Lower leg skin (tissue), 4 donors: ENCODE measurements around the gene CCDC141. TPM values are rescaled to one million over a fixed set of nuclear protein-coding genes. Genes with fewer than 3 reads are reported as not detected.

Experiments used
- DNase-seq, 2 donors: peaks; one replicate each; pipeline ENCODE4 v3.0.0-alpha.2; 2019; ENCODE audit warnings: low spot score in 2 of 2
- H3K4me3 ChIP-seq: fragments of 200-600 bp; sonication (generic); 2 replicates; pipeline ENCODE4 v1.5.1; 2017; ENCODE audit warnings: mild to moderate bottlenecking, low read depth; ENCODE audit not compliant: poor library complexity, severe bottlenecking
- CTCF ChIP-seq, 3 donors: fragments of 450-650 bp; IDR thresholded peaks; one replicate each; pipeline ENCODE4 v1.5.1; 2016; ENCODE audit warnings: antibody characterized with exemption in 3 of 3, mild to moderate bottlenecking in 3 of 3, moderate library complexity in 2 of 3
- POLR2A ChIP-seq, 2 donors: fragments of 450-650 bp; IDR thresholded peaks; one replicate each; pipeline ENCODE4 v1.6.1; 2016 to 2017; ENCODE audit warnings: antibody characterized with exemption in 2 of 2, mild to moderate bottlenecking in 1 of 2, moderate library complexity in 1 of 2
- WGBS, 2 donors: methylation state at CpG; one replicate each; pipeline ENCODE4 v1.1.5; 2018; 5-methylcytosine and 5-hydroxymethylcytosine counted together
- intact Hi-C: fragments of 100-400 bp; cut with DNase I; formaldehyde crosslinking; loops from one replicate; pipeline ENCODE4 v1.15.0; 2023; ENCODE audit warnings: low total_unique reads
- total RNA-seq, 4 donors: library from RNA; depleted of rRNA; stranded (reverse); fragments of >200 nt; gene quantifications; one replicate each; pipeline ENCODE4 v1.1.0, GENCODE V29; 2016

CCDC141 gene
- total RNA-seq, 4 donors from 2014 or later, result 0.15 to 0.71 (median 0.17) TPM; not detected in 1

- DNase-seq, result no peak
- intact Hi-C loops, result no loop called here
- H3K4me3 ChIP-seq, result no peak overlapping the region
- TF ChIP-seq CTCF (IDR thresholded peaks at IDR 0.05) (no peak), POLR2A (IDR thresholded peaks at IDR 0.05) (no peak)
Observed at GRCh38 chr2:178934571-178934970, 115.4 kb downstream of the CCDC141 start.

GRCh38 chr2:178933493-178933892 is 116.4 kb downstream of the CCDC141 start:
- H3K4me3 ChIP-seq, result no peak overlapping the region
- intact Hi-C loops, result no loop called here
- TF ChIP-seq CTCF (IDR thresholded peaks at IDR 0.05) (no peak), POLR2A (IDR thresholded peaks at IDR 0.05) (no peak)
- DNase-seq, result no peak
- 78 to 79% methylated on average over 3 of the region's 3 CpGs for WGBS, 2 donors

GRCh38 chr2:178928077-178928476 is 121.9 kb downstream of the CCDC141 start:
- WGBS, 2 donors, result 78 to 83% methylated on average over 4 of the region's 4 CpGs
- no peak for TF ChIP-seq POLR2A (IDR thresholded peaks at IDR 0.05)
- no peak for TF ChIP-seq CTCF (IDR thresholded peaks at IDR 0.05)
- no peak overlapping the region for H3K4me3 ChIP-seq
- intact Hi-C loops, result no loop called here
- DNase-seq, result no peak

- no peak overlapping the region for H3K4me3 ChIP-seq
- TF ChIP-seq CTCF (IDR thresholded peaks at IDR 0.05) (no peak), POLR2A (IDR thresholded peaks at IDR 0.05) (no peak)
- no peak for DNase-seq
- 67 to 71% methylated on average over 7 of the region's 7 CpGs for WGBS, 2 donors
- intact Hi-C loops, result no loop called here
Observed at GRCh38 chr2:178927173-178927572, 122.8 kb downstream of the CCDC141 start.

- WGBS, 2 donors, result 74 to 86% methylated on average over 1 of the region's 1 CpG
- intact Hi-C loops, result no loop called here
- DNase-seq, result no peak
- no peak for TF ChIP-seq POLR2A (IDR thresholded peaks at IDR 0.05)
- TF ChIP-seq CTCF (IDR thresholded peaks at IDR 0.05), result no peak
- no peak overlapping the region for H3K4me3 ChIP-seq
Observed at GRCh38 chr2:178924817-178925216, 125.1 kb downstream of the CCDC141 start.

GRCh38 chr2:178923546-178923945 is 126.4 kb downstream of the CCDC141 start:
- H3K4me3 ChIP-seq, result no peak overlapping the region
- TF ChIP-seq CTCF (IDR thresholded peaks at IDR 0.05) (no peak), POLR2A (IDR thresholded peaks at IDR 0.05) (no peak)
- intact Hi-C loops, result no loop called here
- WGBS, 2 donors, result 93 to 94% methylated on average over 8 of the region's 8 CpGs
- no peak for DNase-seq
